ENCODE data around the gene LDHA. TPM values are rescaled to one million over a fixed set of nuclear protein-coding genes. Genes with fewer than 3 reads are reported as not detected.
"Not testable (repeated sequence)": the region's sequence is repeated elsewhere in the genome, so short reads cannot be mapped to it uniquely, and the experiment has no call there.

The LDHA gene
- total RNA-seq, 1 experiment from 2014 or later, result 1,608 TPM

- peak; percentile 23 for DNase-seq (ENCODE audit: low spot score)
Observed at GRCh38 chr11:18394928-18395734, 768 bp downstream of the LDHA start.

- DNase-seq (ENCODE audit: low spot score), result peak; percentile 99
Observed at GRCh38 chr11:18395735-18396504, 1.6 kb downstream of the LDHA start.

GRCh38 chr11:18397921-18398320 lies 3.6 kb downstream of the LDHA start:
- DNase-seq (ENCODE audit: low spot score), result no peak

- DNase-seq (ENCODE audit: low spot score), result not testable (repeated sequence)
Observed at GRCh38 chr11:18401077-18401476, 6.7 kb downstream of the LDHA start.

- DNase-seq (ENCODE audit: low spot score), result no peak
Observed at GRCh38 chr11:18404062-18404461, 9.7 kb downstream of the LDHA start.

GRCh38 chr11:18407400-18407799 lies 13.0 kb downstream of the LDHA start:
- peak; percentile 37 for DNase-seq (ENCODE audit: low spot score)

GRCh38 chr11:18408558-18409291 lies 14.4 kb downstream of the LDHA start:
- DNase-seq (ENCODE audit: low spot score), result no peak

GRCh38 chr11:18416459-18416858 lies 22.1 kb downstream of the LDHA start:
- no peak for DNase-seq (ENCODE audit: low spot score)

- DNase-seq (ENCODE audit: low spot score), result no peak
Observed at GRCh38 chr11:18419040-18419439, 24.7 kb downstream of the LDHA start.

- no peak for DNase-seq (ENCODE audit: low spot score)
Observed at GRCh38 chr11:18420067-18420466, 25.7 kb downstream of the LDHA start.

GRCh38 chr11:18427240-18427639 lies 32.9 kb downstream of the LDHA start:
- DNase-seq (ENCODE audit: low spot score), result no peak

- no peak for DNase-seq (ENCODE audit: low spot score)
Observed at GRCh38 chr11:18429332-18429731, 35.0 kb downstream of the LDHA start.

GRCh38 chr11:18438691-18439090 lies 44.3 kb downstream of the LDHA start:
- DNase-seq (ENCODE audit: low spot score), result no peak

- no peak for DNase-seq (ENCODE audit: low spot score)
Observed at GRCh38 chr11:18449251-18449650, 54.9 kb downstream of the LDHA start.

GRCh38 chr11:18452927-18453326 lies 58.6 kb downstream of the LDHA start:
- no peak for DNase-seq (ENCODE audit: low spot score)

- DNase-seq (ENCODE audit: low spot score), result no peak
Observed at GRCh38 chr11:18455686-18456372, 61.5 kb downstream of the LDHA start, which contains the start of gene LDHAL6A. TSS of gene LDHAL6A (plus strand) at chr11:18455856. CDS start at chr11:18456681, 825 bp downstream.

- no peak for DNase-seq (ENCODE audit: low spot score)
Observed at GRCh38 chr11:18457450-18457849, 63.1 kb downstream of the LDHA start.

Measured in H4 (cell line).